ENCODE results near the gene PPA1.

DNA sequence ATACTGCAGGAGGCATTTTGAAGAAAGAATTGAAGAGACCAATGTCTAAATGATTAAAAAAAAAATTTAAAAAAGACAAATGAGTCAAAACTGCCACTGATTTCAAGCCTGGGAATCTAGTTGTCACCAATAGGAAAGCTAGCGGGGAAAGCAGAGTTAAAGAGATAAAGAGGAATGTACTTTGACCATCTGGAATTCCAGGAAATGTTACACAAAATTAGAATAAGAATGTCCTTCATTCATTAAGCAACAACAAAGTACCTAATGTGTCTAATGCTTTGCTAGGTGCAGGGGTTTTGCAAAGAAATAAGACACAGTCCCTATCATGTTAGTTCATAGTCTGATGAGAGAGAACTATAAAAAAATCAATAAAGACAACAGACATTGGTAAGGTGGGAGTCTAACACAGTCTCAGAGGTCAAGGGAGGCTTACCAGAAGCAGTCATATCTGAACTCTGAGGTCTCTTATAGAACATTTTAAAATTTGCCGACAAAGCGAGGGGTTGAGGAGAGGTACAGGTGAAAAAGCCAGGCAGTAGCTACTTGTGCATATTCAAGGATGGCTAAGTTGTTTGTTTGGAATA, 77.9 kb downstream of the PPA1 start:
- no peak for TF ChIP-seq EZH2 (IDR thresholded peaks at IDR 0.05; ENCODE audit: insufficient read depth, poor library complexity, severe bottlenecking)
- no peak for TF ChIP-seq EZH2phosphoT487 (IDR thresholded peaks at IDR 0.05; ENCODE audit: insufficient read depth, low read depth)

All from GM23248 (cell line).